ENCODE data around the gene SDF2. TPM values are rescaled to one million over a fixed set of nuclear protein-coding genes. Genes with fewer than 3 reads are reported as not detected.

Gene SDF2
- 59.2 and 63.9 TPM in 2 replicates for total RNA-seq (ENCODE audit: low replicate concordance)
- long read RNA-seq, transcript SDF2-201 (3 exons, 1,568 nt): major isoform, 111 of 140 reads
- long read RNA-seq, transcript SDF2-210 (3 exons, 1,025 nt): minor isoform, 17 of 140 reads
- long read RNA-seq, partial matches to known transcripts: 2 of 140 reads
- long read RNA-seq, other reads (novel, unspliced or antisense): 5 of 140 reads

GRCh38 chr17:28661635-28662526 lies at the start of gene SDF2, which contains the start of gene SUPT6H:
SDF2 (minus strand) TSS chr17:28661906; CDS start chr17:28661876, 30 bp downstream.
SUPT6H (plus strand) TSS chr17:28662205; CDS start chr17:28673402, 11,197 bp downstream.
- TF ChIP-seq CTCF (conservative IDR thresholded peaks at IDR 0.05): no peak
- DNase-seq (ENCODE audit: extremely low spot score, unreplicated experiment): peak; percentile 93
- Mint-ChIP-seq H3K9me3 (no peaks in the 10 kb centered on the region), H3K4me3 (peak within 1 kb of the TSS; percentile 100), H3K27me3 (no peaks in the 10 kb centered on the region), H3K36me3 (peaks cover 20% of the 10 kb centered on the region), H3K4me1 (ENCODE audit: unreplicated experiment) (peaks cover 31% of the 10 kb centered on the region), H3K27ac (peak within 1 kb of the TSS; percentile 99)

GRCh38 chr17:28710861-28711722 lies 49.4 kb upstream of the SDF2 start:
- peak overlapping the region; percentile 97 for H3K4me3 Mint-ChIP-seq
- no peaks in the 10 kb centered on the region for H3K27me3 Mint-ChIP-seq
- H3K27ac Mint-ChIP-seq: peak overlapping the region; percentile 97
- DNase-seq (ENCODE audit: extremely low spot score, unreplicated experiment): peak; percentile 98
- no peaks in the 10 kb centered on the region for H3K9me3 Mint-ChIP-seq
- H3K4me1 Mint-ChIP-seq (ENCODE audit: unreplicated experiment): peaks cover 20% of the 10 kb centered on the region
- TF ChIP-seq CTCF (conservative IDR thresholded peaks at IDR 0.05): no peak
- peaks cover 21% of the 10 kb centered on the region for H3K36me3 Mint-ChIP-seq

- Mint-ChIP-seq H3K27ac (peak overlapping the region; percentile 13), H3K4me3 (no peak overlapping the region)
Observed at GRCh38 chr17:28707339-28707720, 45.6 kb upstream of the SDF2 start.

GRCh38 chr17:28706471-28707338 lies 45.0 kb upstream of the SDF2 start:
- DNase-seq (ENCODE audit: extremely low spot score, unreplicated experiment): no peak
- H3K4me1 Mint-ChIP-seq (ENCODE audit: unreplicated experiment): peaks cover 13% of the 10 kb centered on the region
- no peaks in the 10 kb centered on the region for H3K27me3 Mint-ChIP-seq
- H3K27ac Mint-ChIP-seq: no peak overlapping the region
- H3K36me3 Mint-ChIP-seq: peaks cover 7% of the 10 kb centered on the region
- H3K9me3 Mint-ChIP-seq: no peaks in the 10 kb centered on the region
- no peak for TF ChIP-seq CTCF (conservative IDR thresholded peaks at IDR 0.05)
- H3K4me3 Mint-ChIP-seq: no peak overlapping the region

More at GRCh38 chr17:28707339-28707720, 45.6 kb upstream of the SDF2 start:
- H3K4me1 Mint-ChIP-seq (ENCODE audit: unreplicated experiment): peaks cover 14% of the 10 kb centered on the region
- H3K27me3 Mint-ChIP-seq: no peaks in the 10 kb centered on the region
- H3K36me3 Mint-ChIP-seq: peaks cover 5% of the 10 kb centered on the region
- no peaks in the 10 kb centered on the region for H3K9me3 Mint-ChIP-seq
- no peak for DNase-seq (ENCODE audit: extremely low spot score, unreplicated experiment)
- TF ChIP-seq CTCF (conservative IDR thresholded peaks at IDR 0.05): no peak
